Gastroesophageal sphincter (tissue), 4 donors: ENCODE measurements around the gene RBM43. TPM values are rescaled to one million over a fixed set of nuclear protein-coding genes. Genes with fewer than 3 reads are reported as not detected.

Source experiments
- ATAC-seq: fragments of 150-250 bp; one replicate; pipeline ENCODE4 v1.9.1; 2016; ENCODE audit warnings: mild to moderate bottlenecking, moderate library complexity
- H3K27ac ChIP-seq, 4 donors: fragments of 200-600 bp; sonication (generic) in 3 of 4; 1 replicate in 3 of 4; 2 replicates in 1 of 4; pipeline ENCODE4 v1.5.1; 2016 to 2019
- H3K27me3 ChIP-seq: fragments of 200-600 bp; sonication (generic); one replicate; pipeline ENCODE4 v1.5.1; 2019
- H3K36me3 ChIP-seq, 2 donors: fragments of 200-600 bp; sonication (generic); one replicate each; pipeline ENCODE4 v1.5.1; 2019; ENCODE audit warnings: control low read depth in 1 of 2
- H3K4me1 ChIP-seq, 3 donors: fragments of 200-600 bp; sonication (generic); 1 replicate in 2 of 3; 2 replicates in 1 of 3; pipeline ENCODE4 v1.5.1; 2016 to 2019; ENCODE audit warnings: control low read depth in 2 of 3
- H3K4me3 ChIP-seq, 2 donors: fragments of 200-600 bp; sonication (generic); one replicate each; pipeline ENCODE4 v1.5.1; 2019; ENCODE audit warnings: mild to moderate bottlenecking in 1 of 2, moderate library complexity in 1 of 2
- H3K9me3 ChIP-seq, 3 donors: fragments of 200-600 bp; sonication (generic); one replicate each; pipeline ENCODE4 v1.5.1; 2017 to 2019; ENCODE audit warnings: control low read depth in 2 of 3
- EP300 ChIP-seq: sonication (generic); formaldehyde crosslinking; IDR thresholded peaks from one replicate; pipeline ENCODE4 v1.6.1; 2017; ENCODE audit warnings: antibody characterized with exemption, mild to moderate bottlenecking
- POLR2A ChIP-seq, 2 donors: fragments of 450-650 bp; IDR thresholded peaks; one replicate each; pipeline ENCODE4 v1.6.1; 2017; ENCODE audit warnings: antibody characterized with exemption in 2 of 2, mild to moderate bottlenecking in 2 of 2, moderate library complexity in 1 of 2
- POLR2AphosphoS5 ChIP-seq: sonication (generic); formaldehyde crosslinking; IDR thresholded peaks from one replicate; pipeline ENCODE4 v1.6.1; 2017; ENCODE audit warnings: antibody characterized with exemption
- WGBS, 2 donors: methylation state at CpG; one replicate each; pipeline ENCODE4 v1.1.5; 2018; ENCODE audit warnings: low coverage in 1 of 2; 5-methylcytosine and 5-hydroxymethylcytosine counted together
- total RNA-seq, 4 donors: library from RNA; depleted of rRNA; stranded (reverse); fragments of >200 nt; gene quantifications; one replicate each; pipeline ENCODE4 v1.1.0, GENCODE V29; 2016
- TF ChIP-seq, protein P1 (sequence below), 4 experiments: fragments of 200-600 bp in 2 of 4; fragments of 450-650 bp in 2 of 4; sonication (generic) in 1 of 4; IDR thresholded peaks; one replicate each; pipeline ENCODE4 v1.5.1; 2017 to 2019; ENCODE audit warnings: antibody characterized with exemption in 4 of 4, mild to moderate bottlenecking in 2 of 4, moderate library complexity in 2 of 4

RBM43 gene
- total RNA-seq, 4 donors from 2014 or later, result 4.3 to 9.5 (median 4.9) TPM

DNA sequence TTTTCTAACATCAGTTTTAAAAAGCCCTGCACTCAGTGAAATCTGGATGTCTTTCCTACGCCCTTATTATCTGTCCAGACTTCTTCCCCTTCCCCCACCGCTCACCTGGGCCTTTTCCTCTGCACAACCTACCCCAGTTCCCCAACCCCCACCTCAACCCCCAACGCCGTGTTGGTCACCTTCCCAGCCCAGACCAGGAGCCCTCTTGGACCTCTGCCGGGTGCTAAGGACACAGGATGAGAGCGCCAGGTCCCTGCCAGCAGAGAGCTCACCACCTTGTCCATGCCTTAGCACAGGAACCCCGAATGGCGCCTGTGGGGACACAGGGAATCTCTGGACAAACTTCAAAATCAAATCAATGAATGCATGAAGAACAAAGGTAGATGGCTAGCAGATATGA is 966 bp upstream of the RBM43 start:
- 56 to 73% methylated on average over 4 of the region's 8 CpGs for whole genome bisulfite sequencing, 2 donors
- no peaks in the 10 kb centered on the region for H3K27me3 ChIP-seq
- H3K27ac ChIP-seq, result peak overlapping the region in 3 of 4 donors; percentile 93 to 97 (median 93)
- no peak overlapping the region for H3K4me3 ChIP-seq
- TF ChIP-seq EP300, result no peak
- TF ChIP-seq, protein P1, sequence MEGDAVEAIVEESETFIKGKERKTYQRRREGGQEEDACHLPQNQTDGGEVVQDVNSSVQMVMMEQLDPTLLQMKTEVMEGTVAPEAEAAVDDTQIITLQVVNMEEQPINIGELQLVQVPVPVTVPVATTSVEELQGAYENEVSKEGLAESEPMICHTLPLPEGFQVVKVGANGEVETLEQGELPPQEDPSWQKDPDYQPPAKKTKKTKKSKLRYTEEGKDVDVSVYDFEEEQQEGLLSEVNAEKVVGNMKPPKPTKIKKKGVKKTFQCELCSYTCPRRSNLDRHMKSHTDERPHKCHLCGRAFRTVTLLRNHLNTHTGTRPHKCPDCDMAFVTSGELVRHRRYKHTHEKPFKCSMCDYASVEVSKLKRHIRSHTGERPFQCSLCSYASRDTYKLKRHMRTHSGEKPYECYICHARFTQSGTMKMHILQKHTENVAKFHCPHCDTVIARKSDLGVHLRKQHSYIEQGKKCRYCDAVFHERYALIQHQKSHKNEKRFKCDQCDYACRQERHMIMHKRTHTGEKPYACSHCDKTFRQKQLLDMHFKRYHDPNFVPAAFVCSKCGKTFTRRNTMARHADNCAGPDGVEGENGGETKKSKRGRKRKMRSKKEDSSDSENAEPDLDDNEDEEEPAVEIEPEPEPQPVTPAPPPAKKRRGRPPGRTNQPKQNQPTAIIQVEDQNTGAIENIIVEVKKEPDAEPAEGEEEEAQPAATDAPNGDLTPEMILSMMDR (IDR thresholded peaks at IDR 0.05), result no peak
- TF ChIP-seq POLR2A (IDR thresholded peaks at IDR 0.05), result no peak
- no peak for TF ChIP-seq POLR2AphosphoS5
- no peak for ATAC-seq
- no peaks in the 10 kb centered on the region for H3K36me3 ChIP-seq
- no peaks in the 10 kb centered on the region for H3K9me3 ChIP-seq
- peaks cover 0 to 41% (median 3%) of the 10 kb centered on the region in 3 donors for H3K4me1 ChIP-seq

GRCh38 chr2:151261977-151262291 is 271 bp upstream of the RBM43 start:
- Histone ChIP-seq H3K4me3 (peak overlapping the region; percentile 96 to 100), H3K27ac (peak overlapping the region; percentile 93 to 99 (median 95)), H3K27me3 (no peaks in the 10 kb centered on the region), H3K36me3 (no peaks in the 10 kb centered on the region), H3K4me1 (peaks cover 0 to 41% (median 3%) of the 10 kb centered on the region in 3 donors), H3K9me3 (no peaks in the 10 kb centered on the region)
- 0 to 1% methylated on average over 8 to 9 of the region's 9 CpGs for WGBS, 2 donors
- TF ChIP-seq, protein P1 (IDR thresholded peaks at IDR 0.05), result no peak
- TF ChIP-seq POLR2A (IDR thresholded peaks at IDR 0.05) (no peak), EP300 (no peak), POLR2AphosphoS5 (peak; percentile 3)
- ATAC-seq, result no peak

DNA sequence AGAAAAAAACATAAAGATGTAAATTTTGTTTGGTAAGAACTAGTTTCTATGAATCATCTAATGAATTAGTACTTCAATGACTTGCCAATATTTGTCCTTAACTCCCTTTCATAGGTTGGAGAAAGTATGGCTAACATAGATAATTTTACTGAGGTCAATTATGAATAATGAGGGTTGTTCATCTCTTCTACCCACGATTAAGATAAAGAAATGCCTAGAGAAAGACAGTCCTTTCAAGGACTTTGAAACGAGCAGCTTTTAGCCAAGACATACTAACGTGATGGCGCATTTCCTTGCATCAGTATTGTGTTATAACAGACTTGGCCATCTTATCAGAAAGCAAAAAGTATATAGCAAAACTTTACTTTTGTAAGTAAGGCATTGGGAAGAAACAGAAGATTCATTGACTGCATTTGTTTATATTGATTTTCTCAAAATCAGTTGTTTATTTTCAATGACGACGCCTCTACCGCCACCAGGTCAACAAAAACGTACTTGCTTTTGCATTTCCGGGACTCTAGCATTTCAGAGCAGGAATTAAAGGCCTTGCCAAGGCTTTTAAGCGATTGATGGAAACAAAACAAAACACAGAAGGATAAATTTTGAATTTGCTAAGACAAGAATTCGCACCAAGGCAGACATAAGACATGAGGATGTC is 961 bp downstream of the RBM43 start:
- Histone ChIP-seq H3K4me1 (peaks cover 0 to 41% (median 3%) of the 10 kb centered on the region in 3 donors), H3K4me3 (peak overlapping the region; percentile 96 to 100), H3K9me3 (no peaks in the 10 kb centered on the region), H3K27ac (peak overlapping the region; percentile 93 to 99 (median 95)), H3K27me3 (no peaks in the 10 kb centered on the region), H3K36me3 (peaks cover 0 to 2% of the 10 kb centered on the region in 2 donors)
- TF ChIP-seq POLR2AphosphoS5, result peak; percentile 5
- TF ChIP-seq EP300, result no peak
- TF ChIP-seq, protein P1 (IDR thresholded peaks at IDR 0.05), result no peak
- TF ChIP-seq POLR2A (IDR thresholded peaks at IDR 0.05), result no peak
- no peak for ATAC-seq
- WGBS, 2 donors, result 4 to 8% methylated on average over 10 to 11 of the region's 11 CpGs

- no peak for ATAC-seq
- Histone ChIP-seq H3K27me3 (no peaks in the 10 kb centered on the region), H3K9me3 (no peaks in the 10 kb centered on the region), H3K4me1 (peaks cover 0 to 41% (median 3%) of the 10 kb centered on the region in 3 donors), H3K27ac (no peak overlapping the region), H3K4me3 (no peak overlapping the region), H3K36me3 (peaks cover 0 to 26% of the 10 kb centered on the region in 2 donors)
- TF ChIP-seq, protein P1 (IDR thresholded peaks at IDR 0.05), result no peak
- TF ChIP-seq POLR2A (IDR thresholded peaks at IDR 0.05) (no peak), POLR2AphosphoS5 (no peak), EP300 (no peak)
- 77 to 90% methylated on average over 2 to 3 of the region's 3 CpGs for WGBS, 2 donors
These were observed 3.5 kb downstream of the RBM43 start for GRCh38 chr2:151258121-151258520.

- Histone ChIP-seq H3K4me1 (no peaks in the 10 kb centered on the region), H3K27me3 (no peaks in the 10 kb centered on the region), H3K9me3 (peaks cover 0 to 23% (median 0%) of the 10 kb centered on the region in 3 donors), H3K27ac (no peak overlapping the region), H3K4me3 (no peak overlapping the region), H3K36me3 (peaks cover 5 to 75% of the 10 kb centered on the region in 2 donors)
- no peak for ATAC-seq
- 100% methylated on average over 1 of the region's 1 CpG; no CpG with 5 or more reads in 1 of the 2 donors for WGBS, 2 donors
- TF ChIP-seq POLR2A (IDR thresholded peaks at IDR 0.05), result no peak
- TF ChIP-seq, protein P1 (IDR thresholded peaks at IDR 0.05), result no peak
- no peak for TF ChIP-seq POLR2AphosphoS5
- no peak for TF ChIP-seq EP300
These were observed 9.0 kb downstream of the RBM43 start for GRCh38 chr2:151252646-151253045.
